Measurements from ENCODE around the gene NRP2. TPM values are rescaled to one million over a fixed set of nuclear protein-coding genes. Genes with fewer than 3 reads are reported as not detected.
A peak's percentile ranks its signal among the peaks of the same experiment; 100 is the strongest.

Gene NRP2, protein sequence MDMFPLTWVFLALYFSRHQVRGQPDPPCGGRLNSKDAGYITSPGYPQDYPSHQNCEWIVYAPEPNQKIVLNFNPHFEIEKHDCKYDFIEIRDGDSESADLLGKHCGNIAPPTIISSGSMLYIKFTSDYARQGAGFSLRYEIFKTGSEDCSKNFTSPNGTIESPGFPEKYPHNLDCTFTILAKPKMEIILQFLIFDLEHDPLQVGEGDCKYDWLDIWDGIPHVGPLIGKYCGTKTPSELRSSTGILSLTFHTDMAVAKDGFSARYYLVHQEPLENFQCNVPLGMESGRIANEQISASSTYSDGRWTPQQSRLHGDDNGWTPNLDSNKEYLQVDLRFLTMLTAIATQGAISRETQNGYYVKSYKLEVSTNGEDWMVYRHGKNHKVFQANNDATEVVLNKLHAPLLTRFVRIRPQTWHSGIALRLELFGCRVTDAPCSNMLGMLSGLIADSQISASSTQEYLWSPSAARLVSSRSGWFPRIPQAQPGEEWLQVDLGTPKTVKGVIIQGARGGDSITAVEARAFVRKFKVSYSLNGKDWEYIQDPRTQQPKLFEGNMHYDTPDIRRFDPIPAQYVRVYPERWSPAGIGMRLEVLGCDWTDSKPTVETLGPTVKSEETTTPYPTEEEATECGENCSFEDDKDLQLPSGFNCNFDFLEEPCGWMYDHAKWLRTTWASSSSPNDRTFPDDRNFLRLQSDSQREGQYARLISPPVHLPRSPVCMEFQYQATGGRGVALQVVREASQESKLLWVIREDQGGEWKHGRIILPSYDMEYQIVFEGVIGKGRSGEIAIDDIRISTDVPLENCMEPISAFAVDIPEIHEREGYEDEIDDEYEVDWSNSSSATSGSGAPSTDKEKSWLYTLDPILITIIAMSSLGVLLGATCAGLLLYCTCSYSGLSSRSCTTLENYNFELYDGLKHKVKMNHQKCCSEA
- total RNA-seq, result 9.7 TPM
- long read RNA-seq, partial matches to known transcripts, result 0 of 2 reads
- long read RNA-seq, other reads (novel, unspliced or antisense), result 2 of 2 reads

DNA sequence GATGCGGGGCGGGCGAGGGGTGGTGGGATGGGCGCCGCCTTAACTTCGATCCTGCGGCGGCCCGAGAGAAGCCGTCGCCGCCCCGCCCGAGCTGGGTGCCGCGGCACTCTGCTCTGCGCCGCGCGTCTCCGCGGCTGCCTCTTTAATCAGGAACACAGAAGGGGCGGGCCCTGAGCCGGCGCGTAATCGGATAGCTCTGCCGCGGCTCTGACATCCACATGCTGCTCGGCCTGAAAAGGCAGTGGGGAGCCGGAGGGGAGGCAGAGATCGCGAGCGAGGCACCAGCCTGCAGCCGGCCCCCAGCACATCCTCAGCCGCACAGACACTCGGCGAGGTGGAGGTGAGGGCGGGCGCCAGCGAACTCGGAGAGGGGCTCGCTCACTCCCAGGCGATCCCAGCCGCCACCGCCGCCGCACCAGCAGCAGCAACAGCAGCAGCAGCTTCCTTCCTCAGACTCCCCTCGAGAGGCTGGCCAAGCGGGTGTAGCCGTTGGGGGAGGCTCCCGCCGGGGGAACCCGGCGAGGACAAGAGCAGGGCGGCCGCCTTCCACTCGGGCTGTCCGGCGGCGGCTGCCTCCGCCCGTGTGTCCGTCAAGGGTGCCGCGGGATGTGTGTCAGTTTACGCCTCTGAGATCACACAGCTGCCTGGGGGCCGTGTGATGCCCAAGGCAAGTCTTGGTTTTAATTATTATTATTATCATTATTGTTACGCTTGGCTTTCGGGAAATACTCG is at the start of gene NRP2:
Gene NRP2, plus strand, starts transcription at position 263 of the 732 bp plus-strand sequence. CDS start 790 bp downstream, outside the sequence.
- ATAC-seq (peak; percentile 92), DNase-seq (peak; percentile 87)
- intact Hi-C loops (cut with micrococcal nuclease), result no loop called here

DNA sequence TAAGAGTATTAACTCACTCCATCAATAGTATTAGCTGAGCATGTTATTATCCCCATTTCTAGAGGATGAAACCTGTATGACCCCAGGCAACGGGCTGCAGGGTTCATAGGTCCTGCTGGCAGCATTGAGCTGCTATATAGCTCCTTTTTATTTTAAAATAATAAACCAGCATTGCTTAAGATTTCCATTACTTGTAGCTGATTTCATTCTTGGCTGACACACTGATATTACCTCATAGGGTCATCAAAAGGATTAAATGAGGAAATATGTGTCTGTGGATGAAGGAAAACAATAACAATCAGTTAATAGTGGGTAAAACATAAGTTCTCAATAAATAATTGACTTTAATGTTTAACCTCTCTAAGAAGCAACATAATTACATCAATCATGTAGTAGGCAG is 48.3 kb upstream of the NRP2 start:
- ATAC-seq (peak; percentile 38), DNase-seq (no peak)
- intact Hi-C loops (cut with micrococcal nuclease), result no loop called here

DNA sequence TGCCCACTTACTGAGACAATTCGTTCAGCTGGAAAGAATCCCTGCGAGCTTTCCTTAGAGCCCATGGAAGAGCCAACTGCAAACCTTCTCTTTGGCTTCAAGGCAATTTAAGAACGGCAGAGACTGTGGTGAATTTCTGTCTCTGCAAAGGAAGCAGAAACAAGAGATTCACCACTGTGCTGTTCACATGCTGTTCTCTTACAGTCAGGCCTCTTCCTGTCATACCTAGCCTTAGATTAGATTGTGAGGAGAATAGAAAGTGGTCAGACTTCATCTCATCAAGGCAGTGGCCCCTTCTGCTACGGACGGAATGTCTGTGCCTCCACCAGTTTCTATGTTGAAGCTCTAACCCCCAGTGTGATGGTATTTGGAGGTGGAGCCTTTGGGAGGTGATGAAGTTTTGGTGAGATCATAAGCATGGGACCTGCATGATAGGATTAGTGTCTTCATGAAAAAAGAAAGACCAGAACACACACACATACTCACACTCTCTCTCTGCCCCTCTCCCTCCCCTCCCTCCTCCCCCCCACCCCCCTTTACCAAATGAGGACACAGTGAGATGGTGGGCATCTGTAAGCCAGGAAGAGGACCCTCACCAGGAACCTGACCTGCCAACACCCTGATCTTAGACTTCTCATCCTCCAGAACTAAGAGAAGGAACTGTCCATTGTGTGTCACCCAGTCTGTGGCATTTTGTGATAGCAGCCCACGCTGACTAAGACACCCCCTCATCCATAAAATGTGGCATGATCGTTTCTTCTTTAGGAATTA is 45.6 kb upstream of the NRP2 start:
- DNase-seq (no peak), ATAC-seq (no peak)
- intact Hi-C loops (cut with micrococcal nuclease), result no loop called here

DNA sequence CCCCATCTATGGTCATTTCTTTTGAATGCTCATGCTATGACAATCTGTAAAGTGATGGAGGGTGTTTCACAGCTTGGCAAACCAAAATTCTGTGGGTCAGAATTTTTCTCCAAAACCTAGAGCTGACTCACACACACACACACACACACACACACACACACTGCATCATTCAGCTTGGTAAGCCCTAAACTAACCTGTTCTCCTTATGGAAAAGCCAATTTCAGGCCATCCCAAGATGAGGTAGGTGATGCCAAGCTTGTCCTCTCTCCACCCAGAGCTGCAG is 45.0 kb upstream of the NRP2 start:
- DNase-seq, result no peak
- intact Hi-C loops (cut with micrococcal nuclease), result no loop called here
- ATAC-seq, result no peak

DNA sequence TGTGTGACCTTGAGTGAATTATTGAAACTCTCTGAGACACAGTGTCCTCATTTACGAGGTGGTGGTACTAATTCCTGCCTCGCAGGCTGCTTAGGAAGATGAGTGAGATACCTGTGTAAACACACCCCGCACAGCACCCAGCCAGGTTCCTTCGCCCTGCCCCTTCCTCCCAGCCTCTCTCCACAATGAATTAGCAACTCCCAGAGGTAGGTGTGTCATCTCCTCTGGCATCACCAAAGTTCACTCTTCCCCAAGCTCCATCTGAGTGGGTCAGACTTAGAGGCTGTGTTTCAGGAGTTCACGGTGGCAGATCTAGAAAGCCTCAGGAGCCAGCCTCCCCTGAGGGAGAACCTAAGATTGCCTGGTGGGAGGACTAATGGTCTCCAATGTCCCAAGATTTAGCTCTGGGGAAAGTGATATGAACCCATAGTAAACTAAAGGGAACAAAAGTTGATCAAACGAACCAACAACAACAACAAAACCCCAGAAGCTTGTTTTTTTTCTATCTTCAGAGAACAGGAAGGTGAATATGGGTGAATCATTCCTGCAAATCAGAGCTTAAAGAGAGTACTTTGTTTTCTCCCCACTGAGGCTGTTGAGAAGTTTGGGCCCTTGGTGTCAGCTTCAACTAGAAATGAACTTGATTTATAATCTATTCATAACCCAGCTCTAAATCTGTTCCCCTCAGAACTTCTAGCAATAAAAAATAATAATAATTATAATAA is 44.4 kb upstream of the NRP2 start:
- intact Hi-C loops (cut with micrococcal nuclease), result no loop called here
- ATAC-seq (no peak), DNase-seq (no peak)

DNA sequence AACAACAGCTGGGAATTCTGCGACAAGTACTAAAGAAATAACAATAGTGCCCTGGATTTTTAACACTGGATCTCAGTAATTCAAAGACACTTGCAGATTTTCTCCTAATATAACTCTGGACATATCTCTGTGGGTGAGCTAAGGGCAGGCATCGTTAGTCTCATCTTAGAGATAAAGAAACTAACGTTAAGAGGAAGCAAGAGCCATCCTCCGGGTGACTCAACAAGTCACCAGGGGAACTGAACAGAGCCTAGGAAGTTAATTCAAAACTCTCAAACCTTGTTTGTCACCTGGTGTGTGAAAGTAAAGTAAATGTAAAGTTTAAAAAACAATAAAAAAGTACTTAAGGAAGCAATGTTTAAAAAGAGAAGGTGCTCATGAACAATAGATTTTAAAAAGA is 41.6 kb upstream of the NRP2 start:
- ATAC-seq, result no peak
- no peak for DNase-seq
- intact Hi-C loops (cut with micrococcal nuclease), result no loop called here

DNA sequence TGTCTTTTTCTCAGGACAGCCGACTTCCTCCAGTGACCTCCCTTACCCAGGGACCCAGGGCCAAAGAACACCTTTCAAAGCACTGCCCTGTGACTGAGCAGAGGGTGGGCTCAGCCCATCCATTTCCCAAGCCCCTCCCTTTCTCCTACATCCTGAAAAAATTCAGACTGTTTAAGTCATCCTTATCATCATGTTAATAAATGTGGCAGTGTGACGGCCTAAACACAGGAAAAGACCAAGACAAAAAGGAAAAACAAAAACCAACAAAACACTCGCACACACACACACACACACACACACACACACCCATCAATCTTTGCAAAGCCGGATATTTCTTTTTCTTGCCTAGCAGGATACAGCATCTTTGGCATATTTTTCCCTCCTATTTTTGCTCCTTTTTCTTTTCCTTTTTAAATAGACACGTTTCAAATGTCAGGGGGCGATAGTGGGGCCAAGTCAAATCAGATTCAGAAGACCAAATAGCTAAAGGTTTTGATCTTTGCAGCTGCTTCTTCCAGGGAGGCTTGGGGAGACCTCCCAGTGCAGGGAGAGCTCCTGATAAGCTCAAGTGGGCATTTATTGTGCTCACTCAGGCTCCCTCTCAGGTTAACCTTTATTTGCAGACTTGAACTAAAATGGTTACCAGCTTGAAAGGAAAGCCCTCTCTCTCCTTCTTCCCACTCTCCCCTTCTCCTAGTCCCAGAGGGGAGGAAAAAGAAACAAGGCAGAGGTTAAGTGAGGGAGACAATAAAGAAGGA is 39.5 kb upstream of the NRP2 start:
- ATAC-seq (no peak), DNase-seq (no peak)
- intact Hi-C loops (cut with micrococcal nuclease), result no loop called here

DNA sequence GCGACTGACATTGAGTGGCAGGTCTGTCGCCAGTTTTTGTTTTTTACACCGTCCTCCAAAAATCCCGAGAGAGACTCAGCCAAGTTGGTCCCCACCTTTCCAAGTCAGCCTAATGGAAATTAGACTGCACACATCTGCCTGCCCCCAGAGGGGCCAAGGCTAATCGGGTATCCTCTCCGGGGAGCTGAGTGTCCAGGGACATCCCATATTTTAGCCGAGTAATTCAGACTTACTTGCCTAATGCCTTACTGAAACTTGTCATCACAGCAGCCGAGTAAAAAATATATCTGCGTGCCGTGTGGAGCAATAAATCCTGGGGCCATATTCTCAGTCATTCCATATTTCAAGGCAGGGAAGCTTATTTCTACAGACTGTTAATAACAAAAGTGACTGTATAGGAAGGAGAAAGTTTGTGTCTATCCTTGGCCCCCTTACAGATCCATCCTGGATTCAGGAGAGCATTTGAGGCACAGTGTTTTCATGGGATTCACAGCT is 38.9 kb upstream of the NRP2 start:
- ATAC-seq, result no peak
- no peak for DNase-seq
- intact Hi-C loops (cut with micrococcal nuclease), result no loop called here

DNA sequence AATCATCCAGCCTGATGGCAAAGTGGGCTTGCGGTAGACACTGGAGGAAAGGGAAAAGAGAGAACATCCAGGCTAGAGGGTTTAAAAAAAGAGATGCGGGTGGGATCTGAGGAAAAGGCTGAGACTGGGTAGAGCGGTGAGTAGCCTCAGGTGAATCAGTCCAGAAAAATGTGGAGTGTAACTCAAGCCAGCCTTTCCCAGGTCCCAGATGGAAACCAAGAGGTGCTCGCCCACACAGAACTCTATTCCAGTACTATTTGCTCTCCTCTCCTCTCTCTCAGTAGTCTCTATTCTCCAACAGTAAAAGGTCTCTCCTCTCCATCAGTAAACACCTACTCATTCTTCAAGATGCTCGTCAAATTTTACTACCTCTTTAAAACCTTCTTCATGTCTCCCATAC is 38.3 kb upstream of the NRP2 start:
- ATAC-seq (no peak), DNase-seq (no peak)
- intact Hi-C loops (cut with micrococcal nuclease), result no loop called here

DNA sequence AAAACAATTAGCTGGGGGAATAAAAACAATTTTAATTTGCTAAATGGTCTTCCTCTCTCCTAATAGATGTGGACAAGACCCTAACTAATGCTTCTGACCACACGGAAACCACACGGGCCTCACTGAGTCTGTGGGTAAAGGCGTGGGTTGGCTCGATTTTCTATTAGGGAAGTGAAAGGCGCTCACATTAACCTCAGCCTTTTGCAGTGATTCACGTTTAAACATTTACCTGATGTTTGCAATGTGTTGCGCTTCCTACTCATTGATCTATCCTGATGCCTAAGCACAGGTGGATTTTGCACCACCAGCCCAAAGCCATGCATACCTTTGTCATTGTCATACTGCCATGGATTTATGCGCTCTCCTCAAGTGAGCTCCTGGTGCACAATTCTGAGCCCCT is 35.6 kb upstream of the NRP2 start:
- DNase-seq (no peak), ATAC-seq (no peak)
- intact Hi-C loops (cut with micrococcal nuclease), result no loop called here

DNA sequence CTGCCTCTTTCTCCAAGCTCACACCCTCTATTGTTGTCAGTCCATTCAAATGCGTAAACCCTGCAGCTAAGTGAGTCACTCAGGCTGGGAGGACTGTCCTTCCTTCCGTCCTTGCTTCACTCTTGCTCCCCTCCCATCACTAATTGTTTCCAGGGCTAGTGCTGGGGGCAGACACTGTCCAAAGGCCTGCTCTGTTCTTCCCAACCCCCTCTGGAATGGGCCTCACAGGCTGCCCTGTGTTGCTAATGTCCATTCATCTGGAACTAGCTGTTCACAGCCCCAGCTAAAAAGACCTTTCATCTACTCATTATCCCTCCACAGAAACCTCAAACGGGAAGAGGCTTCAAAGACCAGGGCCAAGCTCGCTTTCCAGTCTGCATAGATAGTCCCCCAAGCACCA is 31.9 kb upstream of the NRP2 start:
- DNase-seq, result no peak
- intact Hi-C loops (cut with micrococcal nuclease), result no loop called here
- peak; percentile 17 for ATAC-seq

DNA sequence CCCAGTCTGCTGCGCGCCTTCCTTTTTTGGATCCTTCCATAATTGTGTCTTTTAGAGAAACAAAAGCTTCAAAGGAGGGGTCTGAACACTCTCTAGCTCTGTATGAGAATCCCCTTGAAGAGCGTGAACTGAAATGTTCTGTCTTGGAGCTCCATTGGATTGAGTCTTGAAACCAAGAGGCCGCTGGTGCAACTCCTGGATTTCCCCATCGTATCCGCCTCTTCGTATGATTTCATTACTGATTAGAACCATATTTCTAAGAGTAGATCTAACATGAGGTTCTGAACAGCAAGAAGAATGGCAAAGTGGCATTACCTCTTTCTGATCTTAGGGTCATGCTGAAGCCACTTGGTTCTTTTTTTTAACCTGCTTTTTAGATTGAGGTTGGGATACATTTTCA is 31.4 kb upstream of the NRP2 start:
- DNase-seq (no peak), ATAC-seq (no peak)
- intact Hi-C loops (cut with micrococcal nuclease), result no loop called here

DNA sequence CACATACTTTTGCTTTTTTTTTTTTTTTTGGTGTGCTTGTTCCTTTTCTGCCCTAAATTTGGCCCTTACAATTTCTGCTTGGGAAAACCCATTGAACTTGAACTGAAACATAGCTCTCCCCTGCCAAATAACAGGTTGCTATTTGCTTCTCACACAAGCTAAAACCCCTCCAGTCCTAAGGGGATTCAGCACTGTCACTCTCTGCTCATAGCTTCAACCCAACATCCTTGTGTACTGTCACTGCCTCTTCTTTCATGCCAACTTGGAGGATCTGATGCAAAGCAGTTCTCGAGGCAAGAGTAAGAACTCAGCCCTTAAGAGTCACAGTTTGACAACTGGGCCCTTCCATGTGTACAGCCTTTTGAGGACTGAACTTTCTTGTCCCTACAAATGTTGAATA is 30.6 kb upstream of the NRP2 start:
- no peak for ATAC-seq
- DNase-seq, result no peak
- intact Hi-C loops (cut with micrococcal nuclease), result no loop called here

DNA sequence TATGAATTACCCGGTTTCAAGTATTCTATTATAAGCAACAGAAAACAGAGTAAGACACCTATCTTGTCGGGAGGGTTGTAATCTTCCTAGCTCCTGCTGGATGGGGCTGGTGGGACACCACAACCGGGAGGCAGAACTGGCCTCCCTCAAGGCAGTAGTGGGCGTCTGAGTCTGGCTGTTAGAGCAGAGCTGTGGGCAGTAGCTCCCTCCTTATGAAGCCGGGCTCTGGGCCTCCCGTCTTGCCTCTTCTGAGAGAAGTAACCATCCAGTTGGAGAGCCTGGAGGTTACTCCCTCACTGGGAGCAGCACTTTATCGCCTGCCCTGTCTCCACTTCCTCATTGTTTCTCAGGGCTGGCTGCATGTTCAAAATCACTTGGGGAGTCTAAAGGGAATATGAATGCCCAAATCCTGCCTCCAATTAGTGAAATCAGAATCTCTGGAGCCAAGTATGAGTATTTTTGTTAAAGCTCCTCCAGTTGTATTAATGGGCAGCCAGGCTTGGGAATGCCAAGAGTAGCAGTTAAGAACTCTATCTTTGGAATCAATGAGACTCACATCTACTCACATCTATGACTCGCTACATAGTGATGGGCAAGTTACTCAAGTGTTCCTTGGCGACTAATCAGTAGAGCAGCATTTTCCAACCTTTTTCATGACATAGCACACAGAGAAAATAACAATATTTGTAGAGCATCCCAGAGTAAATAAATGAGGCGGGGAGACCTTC is 27.3 kb upstream of the NRP2 start:
- DNase-seq, result no peak
- no peak for ATAC-seq
- intact Hi-C loops (cut with micrococcal nuclease), result no loop called here

DNA sequence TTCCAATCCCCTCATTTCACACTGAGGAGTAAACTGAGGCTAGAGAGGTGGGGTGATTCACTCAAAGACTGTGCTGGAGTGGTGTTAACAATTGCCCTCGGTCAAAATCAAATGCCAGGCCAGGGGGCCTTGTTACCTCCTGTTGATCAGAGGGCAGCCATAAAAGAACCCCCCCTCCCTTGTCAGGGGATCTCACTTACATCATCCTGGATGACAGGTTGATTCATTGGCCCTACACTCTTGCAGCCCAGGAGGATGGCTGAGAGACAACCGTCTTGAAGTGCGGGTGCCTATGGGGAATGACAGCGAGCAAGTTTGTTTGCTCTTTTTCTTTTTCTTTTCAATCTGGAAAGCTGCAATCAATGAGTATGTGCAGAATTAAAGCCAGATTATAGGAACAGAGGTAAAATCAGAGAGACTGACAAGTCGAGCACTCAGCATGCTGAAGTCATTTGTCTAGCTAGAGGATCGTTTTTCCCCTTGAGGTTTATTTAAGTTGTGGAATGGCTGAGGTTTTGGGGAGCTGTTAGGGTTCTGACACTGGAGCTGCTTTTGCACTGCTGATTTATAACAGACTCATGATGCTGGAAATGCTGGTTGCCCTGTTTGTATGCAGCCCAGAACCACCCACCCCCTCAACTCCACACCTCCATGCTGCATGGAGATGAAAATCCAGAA is 26.4 kb upstream of the NRP2 start:
- intact Hi-C loops (cut with micrococcal nuclease), result no loop called here
- DNase-seq, result no peak
- ATAC-seq, result no peak

DNA sequence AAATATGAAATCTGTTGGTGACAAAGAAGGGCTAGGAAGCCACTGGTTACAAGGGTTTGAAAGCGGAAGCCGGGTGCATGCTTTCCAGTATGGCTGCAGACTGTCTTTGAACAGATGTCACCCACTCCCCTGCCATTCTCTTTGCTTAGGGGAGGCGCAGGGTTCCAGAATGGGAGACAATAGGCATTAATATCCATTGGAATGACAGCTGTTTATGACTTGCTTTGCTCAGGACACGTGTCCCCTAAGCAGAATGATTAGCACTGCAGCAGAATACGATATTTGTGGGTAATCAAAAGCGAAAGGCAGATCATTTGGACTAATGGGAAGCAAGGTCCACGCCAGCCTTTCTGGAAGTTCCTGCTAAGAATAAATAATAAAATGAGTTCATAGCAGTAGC is 25.8 kb upstream of the NRP2 start:
- ATAC-seq (no peak), DNase-seq (no peak)
- intact Hi-C loops (cut with micrococcal nuclease), result no loop called here

DNA sequence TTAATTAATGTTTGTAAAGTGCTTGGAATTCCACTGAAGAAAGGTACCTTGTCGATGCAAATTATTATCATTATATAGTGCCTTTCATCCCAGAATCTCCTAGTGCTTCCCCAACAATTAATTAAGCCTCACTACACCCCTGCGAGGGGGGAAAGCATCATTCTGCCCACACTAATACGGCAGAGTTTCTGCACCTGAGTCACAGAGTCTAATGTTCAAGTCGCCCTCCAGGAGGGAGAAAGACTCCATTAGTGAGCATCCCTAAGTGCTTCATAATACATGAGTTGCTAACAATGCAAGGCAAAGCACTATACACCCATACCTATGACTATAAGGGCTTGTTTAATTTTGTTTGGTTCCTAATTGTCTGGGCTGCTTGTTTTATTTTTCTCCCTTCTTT is 25.4 kb upstream of the NRP2 start:
- no peak for ATAC-seq
- intact Hi-C loops (cut with micrococcal nuclease), result no loop called here
- DNase-seq, result no peak
